GM06990 (cell line): ENCODE results near the gene ARFGEF3.
A peak's percentile ranks its signal among the peaks of the same experiment; 100 is the strongest.
"Not testable (repeated sequence)": the region's sequence is repeated elsewhere in the genome, so short reads cannot be mapped to it uniquely, and the experiment has no call there.

ENCODE experiments used
- DNase-seq: peaks from one replicate; pipeline ENCODE4 v3.0.0-alpha.2; 2011; ENCODE audit not compliant: insufficient read length; ENCODE audit errors: extremely low read depth
- H3K27me3 ChIP-seq: replicated peaks from 2 replicates; pipeline ENCODE4 v1.6.0; 2011; ENCODE audit warnings: low read length; ENCODE audit not compliant: control insufficient read depth, insufficient read depth
- H3K36me3 ChIP-seq: 2 replicates; pipeline ENCODE4 v1.5.1; 2011; ENCODE audit warnings: low read length; ENCODE audit not compliant: control insufficient read depth, insufficient read depth
- H3K4me3 ChIP-seq: replicated peaks from 2 replicates; pipeline ENCODE4 v1.5.1; 2011; ENCODE audit warnings: low read depth, mild to moderate bottlenecking, control low read depth, low read length
- TF ChIP-seq, protein P1 (sequence below): IDR thresholded peaks from 2 replicates; pipeline ENCODE4 v1.5.1; 2011; ENCODE audit warnings: low read length, control low read depth, mild to moderate bottlenecking, inconsistent platforms; ENCODE audit not compliant: insufficient read depth, poor library complexity, severe bottlenecking

ARFGEF3 gene

DNA sequence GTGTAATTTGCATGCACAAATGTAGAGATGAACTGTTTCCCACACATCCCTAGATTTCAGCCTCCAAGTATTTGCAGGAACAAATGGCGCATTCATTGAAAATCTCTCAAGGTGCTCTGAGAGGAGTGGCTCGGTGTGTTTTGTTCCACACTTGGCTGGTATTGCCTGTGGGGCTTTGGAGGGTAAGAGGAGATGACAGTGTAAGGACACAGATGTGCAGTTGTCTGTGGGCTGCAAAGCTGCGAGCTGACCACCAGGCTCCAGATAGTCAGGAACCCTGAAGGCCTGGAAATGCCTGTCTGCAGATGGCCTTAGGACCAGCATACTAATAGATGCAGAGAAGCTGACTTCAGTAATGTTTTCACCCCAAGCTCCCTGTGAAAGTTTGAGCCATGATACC, 114.2 kb downstream of the ARFGEF3 start:
- TF ChIP-seq, protein P1, sequence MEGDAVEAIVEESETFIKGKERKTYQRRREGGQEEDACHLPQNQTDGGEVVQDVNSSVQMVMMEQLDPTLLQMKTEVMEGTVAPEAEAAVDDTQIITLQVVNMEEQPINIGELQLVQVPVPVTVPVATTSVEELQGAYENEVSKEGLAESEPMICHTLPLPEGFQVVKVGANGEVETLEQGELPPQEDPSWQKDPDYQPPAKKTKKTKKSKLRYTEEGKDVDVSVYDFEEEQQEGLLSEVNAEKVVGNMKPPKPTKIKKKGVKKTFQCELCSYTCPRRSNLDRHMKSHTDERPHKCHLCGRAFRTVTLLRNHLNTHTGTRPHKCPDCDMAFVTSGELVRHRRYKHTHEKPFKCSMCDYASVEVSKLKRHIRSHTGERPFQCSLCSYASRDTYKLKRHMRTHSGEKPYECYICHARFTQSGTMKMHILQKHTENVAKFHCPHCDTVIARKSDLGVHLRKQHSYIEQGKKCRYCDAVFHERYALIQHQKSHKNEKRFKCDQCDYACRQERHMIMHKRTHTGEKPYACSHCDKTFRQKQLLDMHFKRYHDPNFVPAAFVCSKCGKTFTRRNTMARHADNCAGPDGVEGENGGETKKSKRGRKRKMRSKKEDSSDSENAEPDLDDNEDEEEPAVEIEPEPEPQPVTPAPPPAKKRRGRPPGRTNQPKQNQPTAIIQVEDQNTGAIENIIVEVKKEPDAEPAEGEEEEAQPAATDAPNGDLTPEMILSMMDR, result no peak
- Histone ChIP-seq H3K4me3 (no peak overlapping the region), H3K27me3 (no peaks in the 10 kb centered on the region; the same call in none of the 2 replicates), H3K36me3 (no peaks in the 10 kb centered on the region)
- no peak for DNase-seq

- TF ChIP-seq, protein P1, result no peak
- no peak for DNase-seq
- no peaks in the 10 kb centered on the region for H3K36me3 ChIP-seq
- no peaks in the 10 kb centered on the region; the same call in none of the 2 replicates for H3K27me3 ChIP-seq
- no peak overlapping the region for H3K4me3 ChIP-seq
Observed at GRCh38 chr6:138277835-138278234, 116.1 kb downstream of the ARFGEF3 start.

GRCh38 chr6:138278326-138278725, 116.6 kb downstream of the ARFGEF3 start:
- no peak for DNase-seq
- TF ChIP-seq, protein P1, result peak; percentile 13
- Histone ChIP-seq H3K36me3 (no peaks in the 10 kb centered on the region), H3K27me3 (no peaks in the 10 kb centered on the region; the same call in none of the 2 replicates), H3K4me3 (no peak overlapping the region)

DNA sequence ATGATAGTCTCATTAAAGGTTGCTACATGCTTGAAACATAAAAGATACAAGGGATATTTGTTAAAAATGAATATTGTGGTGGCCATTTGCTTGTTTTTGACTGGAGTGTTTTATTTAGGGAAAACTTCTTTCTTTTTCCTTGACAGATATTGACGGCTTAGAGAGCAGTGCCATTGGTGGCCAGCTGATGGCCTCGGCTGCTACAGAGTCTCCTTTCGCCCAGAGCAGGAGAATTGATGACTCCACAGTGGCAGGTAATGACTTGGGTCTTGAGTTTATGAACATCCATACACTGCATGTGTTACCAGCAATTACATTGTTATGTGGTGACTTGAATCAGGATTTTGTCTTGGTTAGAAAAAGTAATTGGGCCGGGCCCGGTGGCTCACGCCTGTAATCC, 124.1 kb downstream of the ARFGEF3 start:
- DNase-seq, result no peak
- no peaks in the 10 kb centered on the region for H3K27me3 ChIP-seq
- H3K36me3 ChIP-seq, result no peaks in the 10 kb centered on the region
- TF ChIP-seq, protein P1, result no peak
- no peak overlapping the region for H3K4me3 ChIP-seq

- TF ChIP-seq, protein P1, result no peak
- no peak for DNase-seq
- no peaks in the 10 kb centered on the region; the same call in 1 of the 2 replicates for H3K27me3 ChIP-seq
- H3K36me3 ChIP-seq, result no peaks in the 10 kb centered on the region
- no peak overlapping the region for H3K4me3 ChIP-seq
Observed at GRCh38 chr6:138286698-138287097, 125.0 kb downstream of the ARFGEF3 start.

DNA sequence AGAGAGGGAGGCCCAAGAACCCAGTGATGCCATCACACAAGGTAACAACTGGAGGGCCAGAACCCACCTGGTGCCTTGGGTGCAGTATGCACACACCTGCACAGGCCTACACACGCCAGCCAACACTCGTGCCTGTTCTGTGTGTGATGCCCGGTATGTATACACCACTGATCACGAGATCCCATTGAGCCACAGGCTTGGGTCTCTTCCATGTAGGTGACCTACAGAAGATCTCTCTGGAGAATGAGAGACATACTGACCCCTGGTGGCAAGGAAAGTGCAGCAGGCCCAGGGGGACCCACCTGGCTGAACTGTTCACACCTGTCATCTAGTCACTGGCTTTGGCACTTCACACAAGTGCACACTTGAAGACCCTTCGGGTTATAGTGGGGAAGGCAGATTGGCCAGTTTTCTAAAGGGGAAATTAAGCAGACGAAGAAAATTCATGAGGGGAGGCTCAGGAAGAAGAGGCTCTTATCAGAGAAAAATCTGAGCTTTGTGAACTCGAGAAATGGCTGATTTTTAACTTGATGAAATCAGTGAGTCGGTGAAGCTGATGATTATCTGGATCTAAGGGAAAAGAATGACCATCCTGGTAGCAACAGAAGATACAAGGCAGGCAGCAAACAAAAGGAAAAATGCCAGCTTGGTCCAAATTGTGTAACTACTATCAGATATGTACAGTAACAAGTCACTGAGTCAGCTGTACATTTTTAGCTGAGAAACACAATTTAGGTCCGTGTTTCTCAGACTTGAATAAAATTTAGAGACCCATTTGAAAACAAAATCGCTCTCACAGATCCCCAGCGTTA, 125.6 kb downstream of the ARFGEF3 start:
- Histone ChIP-seq H3K27me3 (no peaks in the 10 kb centered on the region; the same call in 1 of the 2 replicates), H3K4me3 (no peak overlapping the region), H3K36me3 (no peaks in the 10 kb centered on the region)
- TF ChIP-seq, protein P1, result peak; percentile 86
- no peak for DNase-seq

GRCh38 chr6:138288428-138289085, 126.8 kb downstream of the ARFGEF3 start:
- H3K27me3 ChIP-seq, DNase-seq, H3K36me3 ChIP-seq, H3K4me3 ChIP-seq: not testable (repeated sequence)
